Activated naive CD8-positive, alpha-beta T cell treated with anti-CD3 and anti-CD28 coated beads, Interleukin-2, amount 10 ng/mL, durations not matched to agents 7 days and 5 days (primary cell): ENCODE data around the gene HNRNPR. TPM values are rescaled to one million over a fixed set of nuclear protein-coding genes. Genes with fewer than 3 reads are reported as not detected.
"Not testable (repeated sequence)": the region's sequence is repeated elsewhere in the genome, so short reads cannot be mapped to it uniquely, and the experiment has no call there.

Experiments
- ATAC-seq: fragments of 150-1000 bp; cut with Tn5 transposase; one replicate; pipeline ENCODE4 v1.10.0; 2021; ENCODE audit warnings: low read depth, moderate library complexity
- POLR2A ChIA-PET: fragments of 350-600 bp; sonication (Branson Sonifier 250); formaldehyde crosslinking; loops from one replicate; lab custom pipeline; 2021; ENCODE audit warnings: antibody characterized with exemption; lab: Charles Lee
- DNase-seq: peaks from one replicate; pipeline ENCODE4 v3.0.0; 2021
- H3K27ac Mint-ChIP-seq: one replicate; pipeline ENCODE4 v1.8.0; 2022; ENCODE audit warnings: mild to moderate bottlenecking, mixed read lengths
- H3K27me3 Mint-ChIP-seq: one replicate; pipeline ENCODE4 v1.8.0; 2022; ENCODE audit warnings: mild to moderate bottlenecking, moderate library complexity, mixed read lengths
- H3K36me3 Mint-ChIP-seq: one replicate; pipeline ENCODE4 v1.8.0; 2021; ENCODE audit warnings: mild to moderate bottlenecking, mixed read lengths
- H3K4me1 Mint-ChIP-seq: one replicate; pipeline ENCODE4 v1.8.0; 2021; ENCODE audit warnings: mixed read lengths
- H3K4me3 Mint-ChIP-seq: one replicate; pipeline ENCODE4 v1.8.0; 2022; ENCODE audit warnings: mild to moderate bottlenecking, moderate library complexity, mixed read lengths
- H3K9me3 Mint-ChIP-seq: one replicate; pipeline ENCODE4 v1.8.0; 2021; ENCODE audit warnings: mixed read lengths
- total RNA-seq, 2 experiments: library from RNA; stranded (reverse); gene quantifications; one replicate each; pipeline ENCODE4 v1.2.3, GENCODE V29; 2021

Gene HNRNPR
- total RNA-seq, 2 experiments from 2014 or later: 167 TPM

DNA sequence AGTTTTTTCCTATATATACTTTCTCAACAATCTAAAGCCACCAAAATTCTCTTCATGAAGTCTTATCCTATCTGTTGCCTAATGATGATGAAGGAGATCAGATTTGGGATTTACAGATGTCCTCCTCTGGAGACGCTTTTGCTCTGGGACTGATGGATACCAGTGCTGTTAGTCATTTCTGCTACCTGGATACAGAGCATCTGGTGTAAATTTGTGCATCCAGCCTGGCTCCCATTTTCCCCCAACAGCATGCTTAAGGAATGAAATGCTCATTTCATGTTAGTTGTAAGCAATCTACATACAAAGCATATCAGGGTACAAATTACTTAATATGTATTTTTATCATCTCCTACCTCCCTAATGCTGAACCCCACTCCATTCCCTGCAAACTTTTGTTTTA is 57.7 kb downstream of the HNRNPR start:
- no peaks in the 10 kb centered on the region for H3K9me3 Mint-ChIP-seq
- no peak for DNase-seq
- H3K36me3 Mint-ChIP-seq: peaks cover 15% of the 10 kb centered on the region

DNA sequence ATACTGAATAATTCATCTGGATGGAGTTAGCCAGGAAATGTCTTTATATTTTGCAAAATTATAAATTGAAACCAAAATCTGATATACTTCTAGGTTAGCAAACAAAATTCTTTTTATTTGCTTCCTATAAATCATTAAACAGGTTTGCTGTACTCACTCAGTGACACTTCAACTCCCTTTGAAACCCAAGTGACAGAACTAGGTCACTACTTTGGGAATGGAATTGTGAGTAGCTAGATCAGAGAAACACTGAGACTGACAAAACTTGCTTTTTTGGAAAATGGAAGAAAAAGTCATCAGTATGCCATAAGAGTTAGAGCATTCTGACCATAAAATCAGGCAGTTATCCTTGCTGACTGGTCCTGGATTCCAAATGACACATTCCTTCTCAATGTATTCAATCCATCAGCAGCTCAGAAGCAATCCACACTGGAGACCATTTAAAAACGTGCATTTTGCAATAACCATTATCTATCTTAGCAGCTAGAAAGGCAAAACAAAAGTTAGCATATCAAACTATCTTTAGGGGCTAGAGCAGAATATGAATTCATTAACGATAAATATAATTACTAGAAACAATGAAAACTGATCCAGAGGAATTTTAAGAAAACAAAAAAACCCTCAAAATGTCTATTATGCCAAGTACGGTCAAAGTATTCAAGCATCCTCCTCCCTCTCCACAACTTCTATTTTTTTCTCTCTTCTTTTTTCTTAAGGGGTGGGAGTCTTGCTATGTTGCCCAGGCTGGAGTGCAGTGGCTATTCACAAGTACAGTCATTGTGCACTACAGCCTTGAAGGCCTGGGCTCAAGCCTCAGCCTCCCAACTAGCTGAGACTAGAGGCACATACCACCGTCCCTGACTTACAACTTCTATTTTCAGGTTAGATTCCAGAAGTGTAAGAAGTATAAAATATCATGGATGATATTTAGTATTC is 60.1 kb downstream of the HNRNPR start:
- Mint-ChIP-seq H3K9me3 (no peaks in the 10 kb centered on the region), H3K27me3 (no peaks in the 10 kb centered on the region), H3K4me3 (no peak overlapping the region), H3K4me1 (no peaks in the 10 kb centered on the region), H3K36me3 (peaks cover 23% of the 10 kb centered on the region), H3K27ac (no peak overlapping the region)
- DNase-seq (no peak), ATAC-seq (no peak)
- POLR2A ChIA-PET: interaction anchor here (0.6 kb wide), 1 partner anchor 199 kb away, joined by 3 read pairs; no protein-coding TSS in a partner anchor

More for the DNA sequence above, 57.7 kb downstream of the HNRNPR start:
- POLR2A ChIA-PET: no interaction called here
- Mint-ChIP-seq H3K4me3 (no peak overlapping the region), H3K27me3 (no peaks in the 10 kb centered on the region), H3K27ac (no peak overlapping the region), H3K4me1 (no peaks in the 10 kb centered on the region)
- ATAC-seq: no peak

- POLR2A ChIA-PET: no interaction called here
- no peak overlapping the region for H3K4me3 Mint-ChIP-seq
- no peaks in the 10 kb centered on the region for H3K4me1 Mint-ChIP-seq
- ATAC-seq (no peak), DNase-seq (no peak)
- H3K27me3 Mint-ChIP-seq: no peaks in the 10 kb centered on the region
- H3K27ac Mint-ChIP-seq: no peak overlapping the region
- no peaks in the 10 kb centered on the region for H3K9me3 Mint-ChIP-seq
- H3K36me3 Mint-ChIP-seq: peaks cover 23% of the 10 kb centered on the region
Observed at GRCh38 chr1:23282957-23283356, 61.1 kb downstream of the HNRNPR start.

DNA sequence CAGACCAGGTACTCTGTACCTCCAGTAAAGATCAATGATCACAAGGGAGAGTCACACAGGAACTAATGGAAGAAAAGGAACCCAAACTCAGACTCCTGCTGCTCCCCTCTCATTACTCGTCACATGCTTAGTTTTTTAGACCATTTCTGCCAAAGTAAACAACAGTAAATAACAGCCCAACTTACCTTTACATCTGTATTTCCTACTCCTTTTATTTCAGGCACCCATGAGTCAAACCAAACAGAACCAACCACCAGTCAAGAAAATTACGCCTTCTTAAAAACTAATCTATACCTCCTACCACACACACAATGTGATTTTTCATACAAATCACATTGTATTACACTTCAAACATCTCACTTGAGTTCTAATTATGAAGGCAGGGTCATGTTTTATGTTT is 65.4 kb downstream of the HNRNPR start:
- peaks cover 11% of the 10 kb centered on the region for H3K36me3 Mint-ChIP-seq
- H3K27me3 Mint-ChIP-seq: peaks cover 12% of the 10 kb centered on the region
- H3K9me3 Mint-ChIP-seq: no peaks in the 10 kb centered on the region
- no peak overlapping the region for H3K27ac Mint-ChIP-seq
- H3K4me1 Mint-ChIP-seq: no peaks in the 10 kb centered on the region
- H3K4me3 Mint-ChIP-seq: no peak overlapping the region
- no peak for ATAC-seq
- POLR2A ChIA-PET: no interaction called here
- no peak for DNase-seq

GRCh38 chr1:23276531-23276930 is 67.6 kb downstream of the HNRNPR start:
- Mint-ChIP-seq H3K9me3 (no peaks in the 10 kb centered on the region), H3K4me3 (no peak overlapping the region), H3K27ac (no peak overlapping the region), H3K4me1 (no peaks in the 10 kb centered on the region), H3K36me3 (peaks cover 8% of the 10 kb centered on the region), H3K27me3 (peaks cover 22% of the 10 kb centered on the region)
- ATAC-seq: no peak
- no peak for DNase-seq
- POLR2A ChIA-PET: no interaction called here

DNA sequence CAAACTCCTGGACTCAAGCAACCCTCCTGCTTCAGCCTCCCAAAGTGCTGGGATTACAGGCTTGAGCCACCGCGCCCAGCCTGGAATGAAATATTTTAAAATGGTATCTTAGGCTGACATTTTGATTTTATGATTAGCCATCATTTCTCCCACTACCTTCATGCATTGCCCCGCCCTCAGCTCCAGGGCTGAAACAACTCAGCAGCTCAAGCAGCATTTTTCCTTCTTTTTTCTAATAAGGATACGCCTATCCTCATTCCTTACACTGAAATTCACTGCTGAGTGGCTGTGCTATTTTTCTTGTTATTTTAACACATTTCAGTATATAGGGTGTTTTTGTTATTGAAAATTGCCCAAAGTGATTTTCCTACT is 70.0 kb downstream of the HNRNPR start:
- POLR2A ChIA-PET: no interaction called here
- Mint-ChIP-seq H3K27me3 (peaks cover 28% of the 10 kb centered on the region), H3K9me3 (no peaks in the 10 kb centered on the region), H3K4me3 (no peak overlapping the region), H3K4me1 (no peaks in the 10 kb centered on the region), H3K27ac (no peak overlapping the region), H3K36me3 (peaks cover 1% of the 10 kb centered on the region)
- no peak for ATAC-seq
- DNase-seq: no peak

DNA sequence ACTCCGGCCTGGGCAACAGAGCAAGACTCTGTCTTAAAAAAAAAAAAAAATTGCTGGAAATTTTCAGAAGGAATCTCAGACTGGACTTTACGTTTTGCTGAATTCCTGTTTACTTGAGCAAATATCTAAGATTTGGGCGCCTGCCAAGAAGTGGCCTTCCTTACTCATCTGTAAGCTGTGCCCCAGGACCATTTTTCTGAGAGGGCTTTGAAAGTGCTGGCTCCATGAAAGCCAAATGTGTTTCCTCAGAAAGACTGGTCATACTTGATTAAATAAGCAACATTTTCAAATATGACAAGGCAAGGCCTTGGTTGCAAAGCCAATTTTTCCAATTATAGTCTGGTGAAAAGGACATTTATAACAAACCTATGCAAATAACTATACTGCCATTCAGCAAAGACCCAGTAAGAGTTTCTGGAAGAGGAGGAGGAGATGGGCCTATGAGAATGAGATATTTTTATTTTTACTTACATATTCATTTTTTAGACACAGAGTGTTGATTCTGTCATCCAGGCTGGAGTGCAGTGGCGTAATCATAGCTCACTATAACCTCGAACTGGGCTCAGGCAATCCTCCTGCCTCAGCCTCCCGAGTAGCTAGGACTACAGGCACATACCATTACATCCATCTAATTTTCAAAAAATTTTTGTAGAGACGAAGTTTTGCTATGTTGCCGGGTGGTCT is 70.5 kb downstream of the HNRNPR start:
- H3K27me3 Mint-ChIP-seq: peaks cover 28% of the 10 kb centered on the region
- POLR2A ChIA-PET: interaction anchor here (0.7 kb wide), 1 partner anchor 94 kb away, joined by 3 read pairs; no protein-coding TSS in a partner anchor
- H3K36me3 Mint-ChIP-seq: no peaks in the 10 kb centered on the region
- H3K4me1 Mint-ChIP-seq: no peaks in the 10 kb centered on the region
- no peaks in the 10 kb centered on the region for H3K9me3 Mint-ChIP-seq
- no peak overlapping the region for H3K27ac Mint-ChIP-seq
- ATAC-seq: no peak
- H3K4me3 Mint-ChIP-seq: no peak overlapping the region
- DNase-seq: no peak

GRCh38 chr1:23263380-23263887 is 80.7 kb downstream of the HNRNPR start:
- POLR2A ChIA-PET: no interaction called here
- DNase-seq (no peak), ATAC-seq (no peak)
- Mint-ChIP-seq H3K4me1 (no peaks in the 10 kb centered on the region), H3K4me3 (no peak overlapping the region), H3K36me3 (no peaks in the 10 kb centered on the region), H3K9me3 (no peaks in the 10 kb centered on the region), H3K27me3 (peaks cover 4% of the 10 kb centered on the region), H3K27ac (no peak overlapping the region)

GRCh38 chr1:23258082-23258481 is 86.0 kb downstream of the HNRNPR start:
- H3K27ac Mint-ChIP-seq, POLR2A ChIA-PET, H3K36me3 Mint-ChIP-seq, H3K4me1 Mint-ChIP-seq, DNase-seq, H3K9me3 Mint-ChIP-seq, ATAC-seq, H3K4me3 Mint-ChIP-seq, H3K27me3 Mint-ChIP-seq: not testable (repeated sequence)

- DNase-seq, H3K4me1 Mint-ChIP-seq, H3K9me3 Mint-ChIP-seq, ATAC-seq, H3K4me3 Mint-ChIP-seq, H3K27ac Mint-ChIP-seq, POLR2A ChIA-PET, H3K36me3 Mint-ChIP-seq, H3K27me3 Mint-ChIP-seq: not testable (repeated sequence)
Observed at GRCh38 chr1:23257371-23257770, 86.7 kb downstream of the HNRNPR start.

Other genes with a start within 250 kb of the HNRNPR start
- gene LUZP1, start 175.4 kb downstream of the HNRNPR start, total RNA-seq: 10 to 100 TPM; 18.4 to 19.1 TPM
- gene HTR1D, start 126.8 kb downstream of the HNRNPR start, total RNA-seq: not detected
- 1 to 10 TPM; 8.1 to 8.2 TPM for gene ZNF436, start 25.6 kb upstream of the HNRNPR start, total RNA-seq
- gene TCEA3, start 80.5 kb upstream of the HNRNPR start, total RNA-seq: 10 to 100 TPM; 20.4 to 22.6 TPM
- gene ASAP3, start 139.9 kb upstream of the HNRNPR start, total RNA-seq: 1 to 10 TPM in 1 of 2 experiments, under 1 TPM in 1; 0.50 to 1.3 TPM
- gene E2F2, start 186.9 kb upstream of the HNRNPR start, total RNA-seq: 10 to 100 TPM; 44.2 to 45.1 TPM
- 10 to 100 TPM; 44.0 to 51.1 TPM for gene ID3, start 215.2 kb upstream of the HNRNPR start, total RNA-seq